ENCODE data around the gene TBCD.

DNA sequence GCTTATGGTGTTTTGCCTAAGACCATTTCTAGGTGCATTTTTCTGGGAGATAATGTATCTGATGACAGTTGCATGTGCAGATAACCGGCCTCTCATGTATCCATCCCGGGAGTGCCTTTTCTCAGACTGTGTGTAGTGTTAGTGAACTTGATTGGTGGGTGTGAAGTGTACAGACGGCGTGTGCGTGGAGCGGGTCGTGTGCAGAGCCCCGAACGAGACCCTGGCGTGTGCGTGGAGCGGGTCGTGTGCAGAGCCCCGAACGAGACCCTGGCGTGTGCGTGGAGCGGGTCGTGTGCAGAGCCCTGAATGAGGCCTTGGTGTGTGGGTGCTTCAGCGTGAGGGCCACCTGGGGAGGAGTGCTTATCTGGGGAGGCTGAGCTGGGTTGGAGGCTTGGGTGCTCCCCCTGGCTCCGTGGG, 116.9 kb downstream of the TBCD start:
- TF ChIP-seq, protein P1, sequence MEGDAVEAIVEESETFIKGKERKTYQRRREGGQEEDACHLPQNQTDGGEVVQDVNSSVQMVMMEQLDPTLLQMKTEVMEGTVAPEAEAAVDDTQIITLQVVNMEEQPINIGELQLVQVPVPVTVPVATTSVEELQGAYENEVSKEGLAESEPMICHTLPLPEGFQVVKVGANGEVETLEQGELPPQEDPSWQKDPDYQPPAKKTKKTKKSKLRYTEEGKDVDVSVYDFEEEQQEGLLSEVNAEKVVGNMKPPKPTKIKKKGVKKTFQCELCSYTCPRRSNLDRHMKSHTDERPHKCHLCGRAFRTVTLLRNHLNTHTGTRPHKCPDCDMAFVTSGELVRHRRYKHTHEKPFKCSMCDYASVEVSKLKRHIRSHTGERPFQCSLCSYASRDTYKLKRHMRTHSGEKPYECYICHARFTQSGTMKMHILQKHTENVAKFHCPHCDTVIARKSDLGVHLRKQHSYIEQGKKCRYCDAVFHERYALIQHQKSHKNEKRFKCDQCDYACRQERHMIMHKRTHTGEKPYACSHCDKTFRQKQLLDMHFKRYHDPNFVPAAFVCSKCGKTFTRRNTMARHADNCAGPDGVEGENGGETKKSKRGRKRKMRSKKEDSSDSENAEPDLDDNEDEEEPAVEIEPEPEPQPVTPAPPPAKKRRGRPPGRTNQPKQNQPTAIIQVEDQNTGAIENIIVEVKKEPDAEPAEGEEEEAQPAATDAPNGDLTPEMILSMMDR (IDR thresholded peaks at IDR 0.05) = no peak
- no peak for TF ChIP-seq ZFX (IDR thresholded peaks at IDR 0.05; ENCODE audit: borderline replicate concordance)

All from 22Rv1 (cell line).